Endothelial cell (in vitro differentiated cells): Measurements from ENCODE around the gene OR2M2. TPM values are rescaled to one million over a fixed set of nuclear protein-coding genes. Genes with fewer than 3 reads are reported as not detected.

Experiments
- DNase-seq: peaks from one replicate; pipeline ENCODE4 v3.0.0; 2021; ENCODE audit warnings: low spot score
- H3K27ac Mint-ChIP-seq: one replicate; pipeline ENCODE4 v1.8.0; 2021; ENCODE audit warnings: mixed read lengths, inconsistent platforms; ENCODE audit not compliant: unreplicated experiment
- H3K27me3 Mint-ChIP-seq: one replicate; pipeline ENCODE4 v1.8.0; 2021; ENCODE audit warnings: mild to moderate bottlenecking, moderate library complexity, mixed read lengths, inconsistent platforms; ENCODE audit not compliant: unreplicated experiment
- H3K36me3 Mint-ChIP-seq: one replicate; pipeline ENCODE4 v1.8.0; 2021; ENCODE audit warnings: mild to moderate bottlenecking, low read depth, mixed read lengths, inconsistent platforms; ENCODE audit not compliant: unreplicated experiment
- H3K4me1 Mint-ChIP-seq: one replicate; pipeline ENCODE4 v1.8.0; 2021; ENCODE audit warnings: mild to moderate bottlenecking, mixed read lengths, inconsistent platforms; ENCODE audit not compliant: unreplicated experiment
- H3K4me3 Mint-ChIP-seq: one replicate; pipeline ENCODE4 v1.8.0; 2021; ENCODE audit warnings: mild to moderate bottlenecking, mixed read lengths, inconsistent platforms; ENCODE audit not compliant: unreplicated experiment
- H3K9me3 Mint-ChIP-seq: one replicate; pipeline ENCODE4 v1.8.0; 2021; ENCODE audit warnings: mixed read lengths, inconsistent platforms; ENCODE audit not compliant: unreplicated experiment
- CTCF ChIP-seq: fragments of 200-600 bp; sonication (generic); IDR thresholded peaks from one replicate; pipeline ENCODE4 v1.5.0; 2021; ENCODE audit warnings: antibody characterized with exemption; ENCODE audit not compliant: unreplicated experiment
- total RNA-seq: library from RNA; stranded (reverse); fragmentation: NEBNext Ultra II Directional; extraction: Animal tissue kit (Norgen Biotek cat#: 25700); gene quantifications from one replicate; pipeline ENCODE4 v1.2.1, GENCODE V29; 2021; ENCODE audit not compliant: unreplicated experiment

The OR2M2 gene
- total RNA-seq, 1 donor from 2014 or later, result not detected

- Mint-ChIP-seq H3K9me3 (peaks cover 14% of the 10 kb centered on the region), H3K27me3 (peaks cover 4% of the 10 kb centered on the region), H3K36me3 (no peaks in the 10 kb centered on the region), H3K27ac (no peak overlapping the region), H3K4me1 (no peaks in the 10 kb centered on the region), H3K4me3 (no peak overlapping the region)
- TF ChIP-seq CTCF, result no peak
- DNase-seq, result no peak
Measured at GRCh38 chr1:248165186-248165585, 9.4 kb upstream of the OR2M2 start.

- no peak for TF ChIP-seq CTCF
- Mint-ChIP-seq H3K4me3 (no peak overlapping the region), H3K9me3 (peaks cover 23% of the 10 kb centered on the region), H3K27ac (no peak overlapping the region), H3K27me3 (no peaks in the 10 kb centered on the region), H3K4me1 (no peaks in the 10 kb centered on the region), H3K36me3 (peaks cover 5% of the 10 kb centered on the region)
- DNase-seq, result no peak
Measured at GRCh38 chr1:248183996-248184395, 9.4 kb downstream of the OR2M2 start.

- Mint-ChIP-seq H3K36me3 (peaks cover 5% of the 10 kb centered on the region), H3K27ac (no peak overlapping the region), H3K4me1 (no peaks in the 10 kb centered on the region), H3K27me3 (peaks cover 1% of the 10 kb centered on the region), H3K9me3 (peaks cover 24% of the 10 kb centered on the region), H3K4me3 (no peak overlapping the region)
- no peak for DNase-seq
- no peak for TF ChIP-seq CTCF
Measured at GRCh38 chr1:248187363-248187762, 12.7 kb downstream of the OR2M2 start.

GRCh38 chr1:248189026-248189425 is 14.4 kb downstream of the OR2M2 start:
- H3K4me1 Mint-ChIP-seq, result no peaks in the 10 kb centered on the region
- H3K9me3 Mint-ChIP-seq, result peaks cover 24% of the 10 kb centered on the region
- no peak for DNase-seq
- H3K27ac Mint-ChIP-seq, result no peak overlapping the region
- H3K36me3 Mint-ChIP-seq, result peaks cover 5% of the 10 kb centered on the region
- peaks cover 3% of the 10 kb centered on the region for H3K27me3 Mint-ChIP-seq
- no peak for TF ChIP-seq CTCF
- H3K4me3 Mint-ChIP-seq, result no peak overlapping the region

GRCh38 chr1:248194117-248194516 is 19.5 kb downstream of the OR2M2 start:
- peaks cover 3% of the 10 kb centered on the region for H3K27me3 Mint-ChIP-seq
- H3K4me3 Mint-ChIP-seq, result no peak overlapping the region
- H3K36me3 Mint-ChIP-seq, result no peaks in the 10 kb centered on the region
- H3K9me3 Mint-ChIP-seq, result peaks cover 5% of the 10 kb centered on the region
- DNase-seq, result no peak
- TF ChIP-seq CTCF, result no peak
- H3K27ac Mint-ChIP-seq, result no peak overlapping the region
- H3K4me1 Mint-ChIP-seq, result no peaks in the 10 kb centered on the region
